ENCODE results near the gene NUP98. TPM values are rescaled to one million over a fixed set of nuclear protein-coding genes. Genes with fewer than 3 reads are reported as not detected.

Gene NUP98
- total RNA-seq, 1 donor from 2014 or later = 94.8 TPM

DNA sequence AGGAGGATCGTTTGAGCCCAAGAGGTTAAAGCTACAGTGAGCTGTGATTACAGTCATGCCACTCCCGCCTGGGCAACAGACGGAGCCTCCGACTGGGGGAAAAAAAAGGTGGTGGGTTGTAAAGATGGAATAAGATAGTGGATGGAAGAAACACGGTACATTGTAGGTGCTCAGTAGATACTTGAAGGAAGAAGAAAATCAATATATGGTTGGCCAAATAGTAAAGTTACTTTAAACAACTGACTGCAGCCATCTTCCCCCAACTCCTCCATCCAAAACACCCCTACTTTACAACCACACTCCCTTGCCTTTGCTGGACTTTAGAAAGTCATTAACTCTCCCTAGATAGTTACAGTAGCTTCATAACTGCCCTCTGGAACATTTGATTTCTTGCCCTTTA, 2.5 kb upstream of the NUP98 start:
- Mint-ChIP-seq H3K4me1 (peaks cover 23% of the 10 kb centered on the region), H3K4me3 (no peak overlapping the region), H3K27me3 (ENCODE audit: insufficient read depth, low read depth) (peaks cover 5% of the 10 kb centered on the region), H3K27ac (no peak overlapping the region), H3K36me3 (peaks cover 3% of the 10 kb centered on the region), H3K9me3 (no peaks in the 10 kb centered on the region)
- Histone ChIP-seq H3K4me1 (peaks cover 9% of the 10 kb centered on the region), H3K79me2 (ENCODE audit: low read depth) (peaks cover 24% of the 10 kb centered on the region), H3K9me3 (ENCODE audit: low read depth) (no peaks in the 10 kb centered on the region), H3K9ac (no peak overlapping the region), H4K20me1 (ENCODE audit: low read depth) (peaks cover 23% of the 10 kb centered on the region), H3F3A (ENCODE audit: low read depth) (peaks cover 16% of the 10 kb centered on the region), H3K27me3 (no peaks in the 10 kb centered on the region), H3K4me2 (no peak overlapping the region), H3K36me3 (no peaks in the 10 kb centered on the region), H2AFZ (replicated peaks) (no peak overlapping the region), H3K27ac (no peak overlapping the region), H3K4me3 (no peak overlapping the region)
- TF ChIP-seq EZH2phosphoT487 (IDR thresholded peaks at IDR 0.05) = no peak
- TF ChIP-seq EZH2 (IDR thresholded peaks at IDR 0.05) = no peak
- TF ChIP-seq, protein P1, sequence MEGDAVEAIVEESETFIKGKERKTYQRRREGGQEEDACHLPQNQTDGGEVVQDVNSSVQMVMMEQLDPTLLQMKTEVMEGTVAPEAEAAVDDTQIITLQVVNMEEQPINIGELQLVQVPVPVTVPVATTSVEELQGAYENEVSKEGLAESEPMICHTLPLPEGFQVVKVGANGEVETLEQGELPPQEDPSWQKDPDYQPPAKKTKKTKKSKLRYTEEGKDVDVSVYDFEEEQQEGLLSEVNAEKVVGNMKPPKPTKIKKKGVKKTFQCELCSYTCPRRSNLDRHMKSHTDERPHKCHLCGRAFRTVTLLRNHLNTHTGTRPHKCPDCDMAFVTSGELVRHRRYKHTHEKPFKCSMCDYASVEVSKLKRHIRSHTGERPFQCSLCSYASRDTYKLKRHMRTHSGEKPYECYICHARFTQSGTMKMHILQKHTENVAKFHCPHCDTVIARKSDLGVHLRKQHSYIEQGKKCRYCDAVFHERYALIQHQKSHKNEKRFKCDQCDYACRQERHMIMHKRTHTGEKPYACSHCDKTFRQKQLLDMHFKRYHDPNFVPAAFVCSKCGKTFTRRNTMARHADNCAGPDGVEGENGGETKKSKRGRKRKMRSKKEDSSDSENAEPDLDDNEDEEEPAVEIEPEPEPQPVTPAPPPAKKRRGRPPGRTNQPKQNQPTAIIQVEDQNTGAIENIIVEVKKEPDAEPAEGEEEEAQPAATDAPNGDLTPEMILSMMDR (IDR thresholded peaks at IDR 0.05) = no peak
- no peak for DNase-seq (ENCODE audit: low spot score)

DNA sequence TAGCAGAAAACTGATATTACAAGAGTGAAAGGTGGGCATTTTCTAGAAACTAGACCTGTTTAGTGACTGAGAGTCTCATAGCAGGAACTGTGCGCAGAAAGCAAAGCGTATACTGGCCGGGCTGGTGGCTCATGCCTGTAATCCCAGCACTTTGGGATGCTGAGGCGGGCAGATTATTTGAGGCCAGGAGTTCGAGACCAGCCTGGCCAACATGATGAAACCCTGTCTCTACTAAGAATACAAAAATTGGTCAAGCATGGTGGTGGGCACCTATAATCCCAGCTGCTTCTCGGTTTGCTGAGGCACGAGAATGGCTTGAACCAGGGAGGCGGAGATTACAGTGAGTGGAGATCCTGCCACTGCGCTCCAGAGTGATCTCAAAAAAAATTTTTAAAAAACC, 1.8 kb upstream of the NUP98 start:
- Mint-ChIP-seq H3K9me3 (no peaks in the 10 kb centered on the region), H3K27ac (peak overlapping the region; percentile 66), H3K4me3 (no peak overlapping the region), H3K27me3 (ENCODE audit: insufficient read depth, low read depth) (peaks cover 5% of the 10 kb centered on the region), H3K4me1 (peaks cover 23% of the 10 kb centered on the region), H3K36me3 (peaks cover 8% of the 10 kb centered on the region)
- peaks cover 31% of the 10 kb centered on the region for H4K20me1 ChIP-seq (ENCODE audit: low read depth)
- H3K9ac ChIP-seq = no peak overlapping the region
- peaks cover 16% of the 10 kb centered on the region for H3F3A ChIP-seq (ENCODE audit: low read depth)
- peaks cover 31% of the 10 kb centered on the region for H3K79me2 ChIP-seq (ENCODE audit: low read depth)
- no peak overlapping the region for H3K4me3 ChIP-seq
- H3K9me3 ChIP-seq (ENCODE audit: low read depth) = no peaks in the 10 kb centered on the region
- no peaks in the 10 kb centered on the region for H3K36me3 ChIP-seq
- DNase-seq (ENCODE audit: low spot score) = no peak
- H3K4me2 ChIP-seq = no peak overlapping the region
- H3K4me1 ChIP-seq = peaks cover 9% of the 10 kb centered on the region
- no peaks in the 10 kb centered on the region for H3K27me3 ChIP-seq
- no peak overlapping the region for H3K27ac ChIP-seq
- TF ChIP-seq, protein P1 (IDR thresholded peaks at IDR 0.05) = no peak
- no peak for TF ChIP-seq EZH2phosphoT487 (IDR thresholded peaks at IDR 0.05)
- no peak for TF ChIP-seq EZH2 (IDR thresholded peaks at IDR 0.05)
- no peak overlapping the region for H2AFZ ChIP-seq (replicated peaks)

DNA sequence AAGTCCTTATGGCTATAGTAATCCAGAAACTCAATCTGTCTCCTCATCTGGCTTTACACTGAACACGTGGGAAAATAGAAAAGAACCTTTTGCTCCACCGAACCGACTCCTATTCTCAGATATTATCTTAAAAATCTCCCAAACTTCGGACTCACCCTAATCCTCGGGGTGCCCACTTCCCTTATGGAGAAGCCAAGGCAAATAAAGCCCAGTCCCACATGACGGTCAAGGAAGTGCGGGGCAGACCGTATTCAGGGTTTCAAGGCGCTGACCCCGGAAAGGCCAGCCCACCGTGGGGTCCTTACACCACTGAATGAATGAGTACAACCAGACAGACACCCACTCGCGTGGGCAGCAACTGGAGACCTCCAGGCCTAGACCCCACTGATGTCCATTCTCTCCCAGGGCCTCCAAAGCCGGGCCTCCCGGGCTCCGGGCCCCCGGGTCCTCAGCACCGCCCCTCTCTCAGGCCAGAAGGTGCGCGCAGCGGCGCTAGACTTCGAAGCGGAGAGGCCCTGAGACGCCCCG, 489 bp downstream of the NUP98 start:
- Histone ChIP-seq H3K79me2 (ENCODE audit: low read depth) (peaks cover 54% of the 10 kb centered on the region), H3K36me3 (no peaks in the 10 kb centered on the region), H3K9me3 (ENCODE audit: low read depth) (no peaks in the 10 kb centered on the region), H3K27me3 (no peaks in the 10 kb centered on the region), H3K4me2 (peak overlapping the region; percentile 89), H2AFZ (replicated peaks) (no peak overlapping the region), H3K9ac (peak overlapping the region; percentile 82), H4K20me1 (ENCODE audit: low read depth) (peaks cover 45% of the 10 kb centered on the region), H3K4me1 (peaks cover 9% of the 10 kb centered on the region), H3K27ac (peak overlapping the region; percentile 89), H3F3A (ENCODE audit: low read depth) (peaks cover 19% of the 10 kb centered on the region), H3K4me3 (peak overlapping the region; percentile 86)
- Mint-ChIP-seq H3K9me3 (no peaks in the 10 kb centered on the region), H3K27me3 (ENCODE audit: insufficient read depth, low read depth) (peaks cover 5% of the 10 kb centered on the region), H3K4me1 (peaks cover 23% of the 10 kb centered on the region), H3K4me3 (peak overlapping the region; percentile 91), H3K36me3 (peaks cover 20% of the 10 kb centered on the region), H3K27ac (peak overlapping the region; percentile 95)
- DNase-seq (ENCODE audit: low spot score) = no peak
- TF ChIP-seq EZH2phosphoT487 (IDR thresholded peaks at IDR 0.05) (no peak), EZH2 (IDR thresholded peaks at IDR 0.05) (no peak)
- TF ChIP-seq, protein P1 (IDR thresholded peaks at IDR 0.05) = no peak
